SIG-M5 treated with dmso at 0.1 percent for 504 hours (cell line): ENCODE measurements around the gene CDK11B.
"Not testable (repeated sequence)": the region's sequence is repeated elsewhere in the genome, so short reads cannot be mapped to it uniquely, and the experiment has no call there.

ENCODE experiments used
- DNase-seq: peaks from one replicate; lab custom pipeline; 2025; ENCODE audit not compliant: unreplicated experiment; lab: John Stamatoyannopoulos, UW

CDK11B gene

GRCh38 chr1:1658583-1659549, at the start of gene CDK11B:
Gene CDK11B, minus strand, starts transcription at chr1:1659004. Its CDS starts 1,519 bp downstream, at chr1:1657485.
- peak; percentile 85 for DNase-seq

- not testable (repeated sequence) for DNase-seq
Observed at GRCh38 chr1:1707897-1708296, 49.1 kb upstream of the CDK11B start.

GRCh38 chr1:1707241-1707640, 48.4 kb upstream of the CDK11B start:
- DNase-seq = not testable (repeated sequence)

- DNase-seq = not testable (repeated sequence)
Observed at GRCh38 chr1:1705623-1706022, 46.8 kb upstream of the CDK11B start.

GRCh38 chr1:1704284-1704957, 45.6 kb upstream of the CDK11B start:
- not testable (repeated sequence) for DNase-seq

- no peak for DNase-seq
Observed at GRCh38 chr1:1703796-1704195, 45.0 kb upstream of the CDK11B start.

- DNase-seq = not testable (repeated sequence)
Observed at GRCh38 chr1:1702506-1702905, 43.7 kb upstream of the CDK11B start.

GRCh38 chr1:1700557-1700956, 41.8 kb upstream of the CDK11B start:
- not testable (repeated sequence) for DNase-seq

GRCh38 chr1:1700067-1700466, 41.3 kb upstream of the CDK11B start:
- DNase-seq = not testable (repeated sequence)

GRCh38 chr1:1699061-1699460, 40.3 kb upstream of the CDK11B start:
- DNase-seq = not testable (repeated sequence)

GRCh38 chr1:1697358-1698183, 38.8 kb upstream of the CDK11B start:
- not testable (repeated sequence) for DNase-seq

GRCh38 chr1:1696431-1697357, 37.9 kb upstream of the CDK11B start:
- DNase-seq = not testable (repeated sequence)

- DNase-seq = peak; percentile 75
Observed at GRCh38 chr1:1692714-1693647, 34.2 kb upstream of the CDK11B start, which contains the start of gene SLC35E2B. Gene SLC35E2B, minus strand, starts transcription at chr1:1692795. Its CDS starts 16,096 bp downstream, at chr1:1676699.

- peak; percentile 51 for DNase-seq
Observed at GRCh38 chr1:1692324-1692713, 33.5 kb upstream of the CDK11B start.

- DNase-seq = not testable (repeated sequence)
Observed at GRCh38 chr1:1691443-1691842, 32.6 kb upstream of the CDK11B start.

GRCh38 chr1:1689526-1689925, 30.7 kb upstream of the CDK11B start:
- not testable (repeated sequence) for DNase-seq

- DNase-seq = no peak
Observed at GRCh38 chr1:1687846-1688245, 29.0 kb upstream of the CDK11B start.

GRCh38 chr1:1684031-1684681, 25.4 kb upstream of the CDK11B start:
- DNase-seq = no peak
